HepG2 (cell line): ENCODE measurements around the gene ASXL1. TPM values are rescaled to one million over a fixed set of nuclear protein-coding genes. Genes with fewer than 3 reads are reported as not detected.

Experiments used
- CAMTA2 ChIP-seq: sonication (generic); formaldehyde crosslinking; IDR thresholded peaks from 2 replicates; pipeline ENCODE4 v1.4.0; 2020; ENCODE audit warnings: mild to moderate bottlenecking, missing genetic modification reagents, borderline replicate concordance
- CEBPG ChIP-seq: IDR thresholded peaks from 2 replicates; pipeline ENCODE4 v1.6.1; 2016
- DRAP1 ChIP-seq: IDR thresholded peaks from 2 replicates; pipeline ENCODE4 v1.6.1; 2016; ENCODE audit warnings: missing genetic modification reagents, missing compliant biosample characterization
- FOXM1 ChIP-seq: sonication (generic); formaldehyde crosslinking; IDR thresholded peaks from 2 replicates; pipeline ENCODE4 v1.5.0; 2020; ENCODE audit warnings: missing genetic modification reagents
- GABPB1 ChIP-seq: IDR thresholded peaks from 2 replicates; pipeline ENCODE4 v1.6.1; 2016; ENCODE audit warnings: mild to moderate bottlenecking, missing genetic modification reagents, moderate library complexity, missing compliant biosample characterization
- HNF1A ChIP-seq, 2 experiments: sonication (generic) in 1 of 2; formaldehyde crosslinking in 1 of 2; IDR thresholded peaks; 2 replicates each; pipeline versions ENCODE4 v1.4.0 to v1.6.1; 2016 to 2020; ENCODE audit warnings: borderline replicate concordance in 1 of 2, low read depth in 1 of 2, mild to moderate bottlenecking in 1 of 2, missing genetic modification reagents in 1 of 2
- KLF15 ChIP-seq: sonication (generic); formaldehyde crosslinking; IDR thresholded peaks from 2 replicates; pipeline ENCODE4 v1.8.1; 2023; ENCODE audit warnings: borderline replicate concordance, mild to moderate bottlenecking, inconsistent platforms, missing genetic modification reagents, mixed read lengths
- MIER2 ChIP-seq: IDR thresholded peaks from 2 replicates; pipeline ENCODE4 v1.6.1; 2016; ENCODE audit warnings: missing biosample characterization, missing genetic modification reagents
- MTF2 ChIP-seq: sonication (generic); formaldehyde crosslinking; IDR thresholded peaks from 2 replicates; pipeline ENCODE4 v1.5.0; 2020; ENCODE audit warnings: missing genetic modification reagents, borderline replicate concordance
- NFE2L2 ChIP-seq: fragments of 150-350 bp; IDR thresholded peaks from 2 replicates; pipeline ENCODE4 v1.6.1; 2014; ENCODE audit warnings: low read length
- NFYC ChIP-seq: IDR thresholded peaks from 2 replicates; pipeline ENCODE4 v1.6.1; 2016; ENCODE audit warnings: missing genetic modification reagents, missing compliant biosample characterization
- RAD21 ChIP-seq: fragments of 450-650 bp; formaldehyde crosslinking; IDR thresholded peaks from 2 replicates; pipeline ENCODE4 v1.5.0; 2020; ENCODE audit warnings: mild to moderate bottlenecking
- RFX1 ChIP-seq: fragments of 450-650 bp; IDR thresholded peaks from 2 replicates; pipeline ENCODE4 v1.6.1; 2017
- ZNF160 ChIP-seq: sonication (generic); formaldehyde crosslinking; IDR thresholded peaks from 2 replicates; pipeline ENCODE4 v1.8.0; 2022; ENCODE audit warnings: mild to moderate bottlenecking, inconsistent platforms, missing genetic modification reagents
- ZNF549 ChIP-seq: sonication (generic); formaldehyde crosslinking; IDR thresholded peaks from 2 replicates; pipeline ENCODE4 v1.5.0; 2020; ENCODE audit warnings: missing genetic modification reagents
- ZNF709 ChIP-seq: sonication (generic); formaldehyde crosslinking; IDR thresholded peaks from 2 replicates; pipeline ENCODE4 v1.5.0; 2020; ENCODE audit warnings: mild to moderate bottlenecking, missing genetic modification reagents
- ZNF724P ChIP-seq: sonication (generic); formaldehyde crosslinking; IDR thresholded peaks from 2 replicates; pipeline ENCODE4 v1.8.0; 2022; ENCODE audit warnings: missing genetic modification reagents, borderline replicate concordance
- ZSCAN21 ChIP-seq: sonication (generic); formaldehyde crosslinking; IDR thresholded peaks from 2 replicates; pipeline ENCODE4 v1.8.0; 2022; ENCODE audit warnings: mild to moderate bottlenecking, missing genetic modification reagents, moderate library complexity, borderline replicate concordance
- polyA plus RNA-seq, 8 experiments: library from polyadenylated mRNA; depleted of rRNA in 3 of 8; stranded (reverse) in 7 of 8; unstranded in 1 of 8; fragments of >200 nt; fragmentation: Illumina TruSeq in 4 of 8; extraction: Trizol in 4 of 8; gene quantifications; 2 replicates each; pipeline versions ENCODE4 v1.2.1 to v1.2.3, GENCODE V29; 2011 to 2016; ENCODE audit warnings: low read depth in 4 of 8, missing spikeins in 1 of 8, mixed read lengths in 1 of 8; ENCODE audit not compliant: insufficient read depth in 1 of 8
- total RNA-seq, 5 experiments: library from RNA; depleted of rRNA; stranded (reverse); fragments of >200 nt; fragmentation: Illumina TruSeq; extraction: Trizol; gene quantifications; 2 replicates each; pipeline ENCODE4 v1.2.3, GENCODE V29; 2016; ENCODE audit warnings: low read depth in 1 of 5
- TF ChIP-seq, protein P1 (sequence below): sonication (generic); formaldehyde crosslinking; IDR thresholded peaks from 2 replicates; pipeline ENCODE4 v1.4.0; 2020; ENCODE audit warnings: missing genetic modification reagents; ENCODE audit errors: not compliant biosample characterization
- TF ChIP-seq, protein P2 (sequence below): sonication (generic); formaldehyde crosslinking; IDR thresholded peaks from 2 replicates; pipeline ENCODE4 v1.4.0; 2020; ENCODE audit warnings: mild to moderate bottlenecking, missing genetic modification reagents
- TF ChIP-seq, protein P3 (sequence below): sonication (generic); formaldehyde crosslinking; IDR thresholded peaks from 2 replicates; pipeline ENCODE4 v1.4.0; 2020; ENCODE audit warnings: missing genetic modification reagents

ASXL1 gene
- total and polyA plus RNA-seq, 2 of the 13 experiments (the other 11 are each of a cell fraction or from before 2014, with no cell fraction given), result 62.1 to 74.8 TPM

GRCh38 chr20:32465092-32465900 lies 107.2 kb downstream of the ASXL1 start (continued):
- TF ChIP-seq MTF2 (CRISPR knock-in tag) (no peak; the same call in 1 of the 2 replicates), CAMTA2 (0 out of 2 replicates have a peak, but pooled peaks have one; percentile 26), KLF15 (CRISPR knock-in tag) (no peak), ZNF709 (CRISPR knock-in tag) (peak; percentile 64), NFYC (CRISPR knock-in tag) (peak; percentile 23), MIER2 (CRISPR knock-in tag) (peak; percentile 60; the same call in 1 of the 2 replicates), ZNF549 (CRISPR knock-in tag) (no peak), ZSCAN21 (CRISPR knock-in tag) (peak; percentile 79), ZNF724P (CRISPR knock-in tag) (no peak; the same call in 1 of the 2 replicates), ZNF160 (CRISPR knock-in tag) (peak; percentile 88), DRAP1 (CRISPR knock-in tag) (peak; percentile 86), HNF1A (IDR thresholded peaks at IDR 0.05; ENCODE audit: low read depth) (0 out of 2 replicates have a peak, but pooled peaks have one; percentile 9), HNF1A (CRISPR knock-in tag; IDR thresholded peaks at IDR 0.05; ENCODE audit: borderline replicate concordance) (peak; percentile 83), RAD21 (peak; percentile 53), CEBPG (peak; percentile 70), NFE2L2 (no peak), RFX1 (no peak), FOXM1 (CRISPR knock-in tag) (no peak), GABPB1 (CRISPR knock-in tag) (peak; percentile 93)
- TF ChIP-seq, protein P1, sequence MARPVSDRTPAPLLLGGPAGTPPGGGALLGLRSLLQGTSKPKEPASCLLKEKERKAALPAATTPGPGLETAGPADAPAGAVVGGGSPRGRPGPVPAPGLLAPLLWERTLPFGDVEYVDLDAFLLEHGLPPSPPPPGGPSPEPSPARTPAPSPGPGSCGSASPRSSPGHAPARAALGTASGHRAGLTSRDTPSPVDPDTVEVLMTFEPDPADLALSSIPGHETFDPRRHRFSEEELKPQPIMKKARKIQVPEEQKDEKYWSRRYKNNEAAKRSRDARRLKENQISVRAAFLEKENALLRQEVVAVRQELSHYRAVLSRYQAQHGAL (CRISPR knock-in tag), result no peak
- TF ChIP-seq, protein P2, sequence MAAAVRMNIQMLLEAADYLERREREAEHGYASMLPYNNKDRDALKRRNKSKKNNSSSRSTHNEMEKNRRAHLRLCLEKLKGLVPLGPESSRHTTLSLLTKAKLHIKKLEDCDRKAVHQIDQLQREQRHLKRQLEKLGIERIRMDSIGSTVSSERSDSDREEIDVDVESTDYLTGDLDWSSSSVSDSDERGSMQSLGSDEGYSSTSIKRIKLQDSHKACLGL (CRISPR knock-in tag), result no peak
- TF ChIP-seq, protein P3, sequence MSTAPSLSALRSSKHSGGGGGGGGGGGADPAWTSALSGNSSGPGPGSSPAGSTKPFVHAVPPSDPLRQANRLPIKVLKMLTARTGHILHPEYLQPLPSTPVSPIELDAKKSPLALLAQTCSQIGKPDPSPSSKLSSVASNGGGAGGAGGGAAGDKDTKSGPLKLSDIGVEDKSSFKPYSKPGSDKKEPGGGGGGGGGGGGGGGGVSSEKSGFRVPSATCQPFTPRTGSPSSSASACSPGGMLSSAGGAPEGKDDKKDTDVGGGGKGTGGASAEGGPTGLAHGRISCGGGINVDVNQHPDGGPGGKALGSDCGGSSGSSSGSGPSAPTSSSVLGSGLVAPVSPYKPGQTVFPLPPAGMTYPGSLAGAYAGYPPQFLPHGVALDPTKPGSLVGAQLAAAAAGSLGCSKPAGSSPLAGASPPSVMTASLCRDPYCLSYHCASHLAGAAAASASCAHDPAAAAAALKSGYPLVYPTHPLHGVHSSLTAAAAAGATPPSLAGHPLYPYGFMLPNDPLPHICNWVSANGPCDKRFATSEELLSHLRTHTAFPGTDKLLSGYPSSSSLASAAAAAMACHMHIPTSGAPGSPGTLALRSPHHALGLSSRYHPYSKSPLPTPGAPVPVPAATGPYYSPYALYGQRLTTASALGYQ (CRISPR knock-in tag), result peak; percentile 76; the same call in 1 of the 2 replicates
